Osteoblast (primary cell): ENCODE results near the gene SLC8A2. TPM values are rescaled to one million over a fixed set of nuclear protein-coding genes. Genes with fewer than 3 reads are reported as not detected.

ENCODE experiments used
- DNase-seq: peaks from one replicate; pipeline ENCODE4 v3.0.0; 2011; ENCODE audit warnings: low spot score, mixed read lengths; ENCODE audit not compliant: insufficient read length; ENCODE audit errors: missing footprints
- H2AFZ ChIP-seq: 2 replicates; pipeline ENCODE4 v1.6.0; 2011; ENCODE audit warnings: mild to moderate bottlenecking, low read length
- H3K27ac ChIP-seq: 2 replicates; pipeline ENCODE4 v1.5.1; 2011; ENCODE audit warnings: mild to moderate bottlenecking, low read depth, low read length, moderate library complexity
- H3K27me3 ChIP-seq: 2 replicates; pipeline ENCODE4 v1.6.0; 2012; ENCODE audit warnings: mild to moderate bottlenecking, control low read depth, inconsistent platforms, low read length, moderate library complexity; ENCODE audit not compliant: insufficient read depth
- H3K36me3 ChIP-seq: 2 replicates; pipeline ENCODE4 v1.5.1; 2011; ENCODE audit warnings: mild to moderate bottlenecking, low read length, control low read depth, moderate library complexity; ENCODE audit not compliant: insufficient read depth
- H3K4me1 ChIP-seq: 2 replicates; pipeline ENCODE4 v1.5.1; 2011; ENCODE audit warnings: mild to moderate bottlenecking, low read length, control low read depth, moderate library complexity; ENCODE audit not compliant: insufficient read depth
- H3K4me2 ChIP-seq: 2 replicates; pipeline ENCODE4 v1.6.0; 2011; ENCODE audit warnings: mild to moderate bottlenecking, low read length; ENCODE audit not compliant: insufficient read depth
- H3K4me3 ChIP-seq: fragments of 200-600 bp; sonication (generic); 3 replicates; pipeline ENCODE4 v1.5.1; 2012; ENCODE audit warnings: mild to moderate bottlenecking, low read length, inconsistent platforms; ENCODE audit not compliant: insufficient read depth
- H3K79me2 ChIP-seq: 2 replicates; pipeline ENCODE4 v1.6.0; 2012; ENCODE audit warnings: mild to moderate bottlenecking, low read length, control low read depth, inconsistent platforms; ENCODE audit not compliant: insufficient read depth
- H3K9me3 ChIP-seq: 2 replicates; pipeline ENCODE4 v1.5.1; 2011; ENCODE audit warnings: low read depth, low read length, control low read depth
- H4K20me1 ChIP-seq: 2 replicates; pipeline ENCODE4 v1.6.0; 2012; ENCODE audit warnings: mild to moderate bottlenecking, low read length, control low read depth; ENCODE audit not compliant: insufficient read depth
- CTCF ChIP-seq: IDR thresholded peaks from 2 replicates; pipeline ENCODE4 v1.5.1; 2011; ENCODE audit warnings: mild to moderate bottlenecking, low read depth, low read length, moderate library complexity; ENCODE audit errors: extremely low read depth
- total RNA-seq: library from RNA; depleted of rRNA; stranded (reverse); fragments of >200 nt; gene quantifications from 2 replicates; pipeline ENCODE4 v1.2.3, GENCODE V29; 2012

The SLC8A2 gene
- total RNA-seq, 1 donor = 0.36 TPM

GRCh38 chr19:47518854-47519253 lies 47.2 kb upstream of the SLC8A2 start:
- peaks cover 10% of the 10 kb centered on the region for H3K79me2 ChIP-seq
- no peak overlapping the region for H3K4me3 ChIP-seq
- no peak overlapping the region for H3K4me2 ChIP-seq
- H4K20me1 ChIP-seq = no peaks in the 10 kb centered on the region
- no peaks in the 10 kb centered on the region for H3K9me3 ChIP-seq
- DNase-seq = no peak
- H2AFZ ChIP-seq = no peak overlapping the region
- TF ChIP-seq CTCF = no peak
- H3K27ac ChIP-seq = no peak overlapping the region
- peaks cover 14% of the 10 kb centered on the region for H3K4me1 ChIP-seq
- no peaks in the 10 kb centered on the region for H3K27me3 ChIP-seq
- H3K36me3 ChIP-seq = no peaks in the 10 kb centered on the region

GRCh38 chr19:47518139-47518538 lies 46.4 kb upstream of the SLC8A2 start:
- Histone ChIP-seq H3K9me3 (no peaks in the 10 kb centered on the region), H3K79me2 (peaks cover 17% of the 10 kb centered on the region), H3K4me2 (no peak overlapping the region), H3K27ac (no peak overlapping the region), H4K20me1 (peaks cover 2% of the 10 kb centered on the region), H3K36me3 (no peaks in the 10 kb centered on the region), H2AFZ (peak overlapping the region; percentile 56), H3K4me3 (no peak overlapping the region), H3K27me3 (no peaks in the 10 kb centered on the region), H3K4me1 (peaks cover 19% of the 10 kb centered on the region)
- DNase-seq = peak; percentile 74
- TF ChIP-seq CTCF = no peak

GRCh38 chr19:47514869-47515588 lies 43.3 kb upstream of the SLC8A2 start, which contains the start of gene NAPA:
TSS of gene NAPA (minus strand) at chr19:47515063. CDS start at chr19:47514940, 123 bp downstream.
- Histone ChIP-seq H3K4me2 (peak within 1 kb of the TSS; percentile 87), H4K20me1 (peaks cover 31% of the 10 kb centered on the region), H3K9me3 (no peaks in the 10 kb centered on the region)

More at GRCh38 chr19:47514869-47515588, 43.3 kb upstream of the SLC8A2 start, which contains the start of gene NAPA:
- Histone ChIP-seq H3K27me3 (no peaks in the 10 kb centered on the region), H3K4me3 (peak within 1 kb of the TSS; percentile 95), H3K4me1 (peaks cover 43% of the 10 kb centered on the region), H3K79me2 (peaks cover 48% of the 10 kb centered on the region), H3K36me3 (no peaks in the 10 kb centered on the region), H2AFZ (peak within 1 kb of the TSS; percentile 90), H3K27ac (peak within 1 kb of the TSS; percentile 99)
- peak; percentile 99 for DNase-seq
- TF ChIP-seq CTCF = no peak
